GM19372 (cell line): ENCODE data around the gene WDR44.
A peak's percentile ranks its signal among the peaks of the same experiment; 100 is the strongest.
"Not testable (repeated sequence)": the region's sequence is repeated elsewhere in the genome, so short reads cannot be mapped to it uniquely, and the experiment has no call there.

Experiments
- ATAC-seq: cut with Tn5 transposase; IDR thresholded peaks from one replicate; pipeline ENCODE4 v1.9.1; 2021; ENCODE audit warnings: mild to moderate bottlenecking, low read depth, moderate library complexity; ENCODE audit not compliant: unreplicated experiment

The WDR44 gene

DNA sequence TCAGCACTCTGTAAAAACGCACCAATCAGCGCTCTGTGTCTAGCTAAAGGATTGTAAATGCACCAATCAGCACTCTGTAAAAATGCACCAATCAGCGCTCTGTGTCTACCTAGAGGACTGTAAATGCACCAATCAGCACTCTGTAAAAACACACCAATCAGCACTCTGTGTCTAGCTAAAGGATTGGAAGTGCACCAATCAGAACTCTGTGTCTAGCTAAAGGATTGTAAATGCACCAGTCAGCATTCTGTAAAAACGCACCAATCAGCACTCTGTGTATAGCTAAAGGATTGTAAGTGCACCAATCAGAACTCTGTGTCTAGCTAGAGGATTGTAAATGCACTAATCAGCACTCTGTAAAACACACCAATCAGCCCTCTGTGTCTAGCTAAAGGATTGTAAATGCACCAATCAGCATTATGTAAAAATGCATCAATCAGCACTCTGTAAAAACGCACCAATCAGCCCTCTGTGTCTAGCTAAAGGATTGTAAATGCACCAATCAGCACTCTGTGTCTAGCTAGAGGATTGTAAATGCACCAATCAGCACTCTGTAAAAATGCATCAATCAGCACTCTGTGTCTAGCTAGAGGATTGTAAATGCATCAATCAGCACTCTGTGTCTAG, 124.9 kb downstream of the WDR44 start:
- ATAC-seq: not testable (repeated sequence)

- ATAC-seq: no peak
These were observed 128.7 kb downstream of the WDR44 start for GRCh38 chrX:118474586-118474985.

GRCh38 chrX:118475903-118476302, 130.0 kb downstream of the WDR44 start:
- no peak for ATAC-seq

GRCh38 chrX:118480172-118480571, 134.3 kb downstream of the WDR44 start:
- ATAC-seq: no peak

- ATAC-seq: not testable (repeated sequence)
These were observed 136.5 kb downstream of the WDR44 start for GRCh38 chrX:118482384-118482783.

DNA sequence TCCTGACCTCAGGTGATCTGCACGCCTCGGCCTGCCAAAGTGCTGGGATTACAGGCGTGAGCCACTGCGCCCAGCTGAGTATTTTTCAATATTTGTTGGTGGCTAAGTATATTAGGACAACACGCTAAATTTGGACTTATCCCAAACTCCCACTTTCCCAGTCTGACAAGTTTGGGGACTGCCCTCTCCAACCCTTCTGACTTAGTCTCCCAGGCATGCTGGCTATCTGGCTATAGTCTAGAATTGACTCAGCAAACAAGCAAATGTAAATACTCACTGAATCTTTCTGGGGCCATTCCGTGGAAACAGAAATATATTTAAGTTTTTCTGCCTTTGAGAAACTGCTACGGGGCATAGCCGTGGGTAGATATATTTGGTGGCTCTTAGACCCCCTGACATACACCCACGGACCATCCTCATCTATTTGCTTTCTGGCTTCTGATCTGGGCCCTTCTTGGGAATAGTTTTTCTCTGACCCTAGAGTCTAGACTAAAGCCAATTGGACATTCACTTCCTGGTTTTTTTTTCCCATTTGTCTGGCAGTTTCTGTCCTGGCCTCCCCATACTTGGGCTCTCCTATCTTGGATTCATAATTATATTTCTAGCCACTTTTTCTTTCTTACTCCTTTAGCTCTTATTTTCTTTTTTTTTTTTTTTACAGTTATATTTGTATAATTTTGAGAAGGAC, 138.5 kb downstream of the WDR44 start:
- no peak for ATAC-seq

- not testable (repeated sequence) for ATAC-seq
These were observed 140.8 kb downstream of the WDR44 start for GRCh38 chrX:118486693-118487092.

GRCh38 chrX:118493016-118493415, 147.1 kb downstream of the WDR44 start:
- no peak for ATAC-seq

DNA sequence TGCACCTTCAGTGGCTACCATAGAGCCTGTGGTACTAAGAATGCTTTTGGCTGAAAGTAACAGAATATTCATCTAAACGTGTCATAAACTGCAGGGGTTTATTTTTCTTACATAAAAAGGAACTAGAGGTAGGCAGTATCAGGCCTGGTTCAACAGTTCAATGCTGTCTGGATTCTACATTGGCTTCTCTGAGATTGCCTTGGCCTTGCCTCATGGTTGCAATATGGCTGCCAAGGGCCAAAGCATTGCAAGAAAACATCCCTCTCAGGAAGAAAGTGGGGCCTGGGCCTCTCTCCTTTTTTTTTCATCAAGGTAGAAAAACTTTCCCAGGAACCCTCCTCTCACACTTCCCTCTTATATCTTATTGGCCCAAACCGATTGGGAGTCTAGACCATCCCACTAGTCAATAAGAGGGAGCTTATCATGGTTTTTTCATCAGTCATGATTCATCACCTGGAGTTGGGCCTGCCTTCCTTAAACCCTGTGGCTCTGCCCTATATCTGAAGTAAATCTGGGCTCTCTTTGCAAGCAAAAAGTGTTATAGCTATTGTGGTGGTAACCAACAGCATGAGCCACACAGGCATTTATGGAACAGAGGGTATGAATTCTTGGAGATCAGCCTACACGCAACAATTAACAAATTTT, 147.9 kb downstream of the WDR44 start:
- ATAC-seq: no peak

- peak; percentile 77 for ATAC-seq
These were observed 149.4 kb downstream of the WDR44 start, which contains the start of gene DOCK11 for GRCh38 chrX:118495061-118495921. DOCK11 (plus strand) TSS chrX:118495815; CDS start chrX:118495972, 157 bp downstream.

DNA sequence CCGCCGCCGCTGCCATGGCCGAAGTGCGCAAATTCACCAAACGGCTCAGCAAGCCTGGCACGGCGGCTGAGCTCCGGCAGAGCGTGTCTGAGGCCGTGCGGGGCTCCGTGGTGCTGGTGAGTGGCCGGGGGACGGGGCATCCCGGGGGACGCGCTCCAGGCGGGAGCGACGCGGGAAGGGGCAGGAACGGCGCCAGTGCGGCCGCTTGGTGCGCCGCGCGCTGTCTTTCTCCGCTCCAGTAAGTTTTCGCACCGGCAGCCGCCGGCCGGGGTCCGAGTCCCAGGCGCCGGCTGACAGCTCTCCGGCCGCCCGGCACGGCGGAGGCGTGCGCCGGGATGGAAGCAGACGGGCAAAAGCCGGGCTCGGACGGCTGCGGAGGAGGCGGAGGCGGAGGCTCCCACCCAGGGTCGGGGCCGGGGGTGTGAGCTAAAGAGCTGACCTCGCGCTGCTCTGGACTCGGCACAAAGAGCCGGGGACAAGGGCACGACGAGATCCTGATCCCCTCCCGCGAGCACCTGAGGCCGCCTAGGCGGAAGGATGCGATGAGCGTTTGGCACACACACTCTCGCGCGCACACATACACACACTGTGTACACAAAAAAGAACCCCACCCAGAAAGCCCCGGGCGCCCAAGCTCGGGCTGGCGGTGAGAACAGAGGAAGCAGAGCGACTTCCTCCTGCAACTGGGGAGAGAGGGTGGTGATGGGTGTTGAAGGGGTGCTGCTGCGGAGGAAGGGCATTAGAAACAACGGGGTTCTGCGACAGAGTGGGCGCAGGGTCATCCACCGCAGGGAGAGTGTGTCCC, 150.3 kb downstream of the WDR44 start:
- peak; percentile 46 for ATAC-seq

GRCh38 chrX:118496763-118497079, 150.8 kb downstream of the WDR44 start:
- peak; percentile 0 for ATAC-seq

DNA sequence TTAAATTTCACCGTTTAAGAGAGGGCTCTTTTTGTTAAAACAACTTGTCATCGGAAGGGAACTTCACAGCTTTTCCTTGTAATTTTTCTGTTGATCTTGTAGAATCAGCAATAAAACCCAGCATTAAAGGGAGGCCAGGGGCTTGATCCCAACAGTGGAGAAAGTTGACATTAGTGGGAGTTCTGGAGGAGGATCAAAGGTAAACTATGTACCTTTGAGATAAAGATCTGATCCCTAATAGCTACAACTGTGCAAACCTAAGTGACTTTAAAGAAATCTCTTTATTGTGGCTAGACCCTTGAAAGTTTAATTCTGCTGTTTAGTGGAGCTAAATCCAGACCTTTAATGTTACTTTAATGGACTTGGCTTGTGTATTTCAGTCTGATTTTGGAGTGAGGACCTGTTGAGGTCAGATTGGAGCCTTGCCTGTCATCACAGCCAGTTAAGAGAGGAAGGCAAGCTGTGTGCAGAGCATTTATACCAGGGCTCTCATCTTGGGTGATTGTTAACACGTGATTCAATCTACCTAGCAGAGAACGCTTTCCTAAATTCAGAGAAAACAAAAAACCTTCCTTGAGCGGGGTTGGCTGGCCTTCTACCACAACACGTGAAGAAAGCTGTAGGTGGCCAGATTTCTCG, 151.4 kb downstream of the WDR44 start:
- no peak for ATAC-seq

- no peak for ATAC-seq
These were observed 152.4 kb downstream of the WDR44 start for GRCh38 chrX:118498351-118498750.

DNA sequence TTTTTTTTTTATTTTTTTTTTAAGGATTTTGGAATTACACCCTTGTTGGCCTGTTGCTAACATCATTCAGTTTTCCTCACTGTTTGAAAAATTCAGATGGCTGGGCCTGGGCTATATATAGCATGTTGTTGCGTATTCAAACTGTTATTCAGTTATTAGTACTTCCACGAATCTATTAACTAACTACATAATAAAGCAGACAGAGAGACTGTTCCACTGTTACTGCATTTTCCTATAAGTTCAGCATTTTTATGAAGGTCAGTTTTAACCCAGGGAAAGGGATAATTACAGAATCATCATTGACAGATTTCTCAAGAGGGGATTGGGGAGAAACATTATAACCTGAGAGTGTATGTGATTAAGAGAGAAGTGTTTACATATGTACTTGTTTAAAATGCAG, 152.8 kb downstream of the WDR44 start:
- no peak for ATAC-seq

- ATAC-seq: no peak
These were observed 153.4 kb downstream of the WDR44 start for GRCh38 chrX:118499295-118499694.
